GM20000 (cell line): ENCODE measurements around the gene GRK2.
A peak's percentile ranks its signal among the peaks of the same experiment; 100 is the strongest.
"Not testable (repeated sequence)": the region's sequence is repeated elsewhere in the genome, so short reads cannot be mapped to it uniquely, and the experiment has no call there.

ENCODE experiments used
- DNase-seq: peaks from one replicate; pipeline ENCODE4 v3.0.0; 2012; ENCODE audit warnings: low spot score
- TF ChIP-seq, protein P1 (sequence below): IDR thresholded peaks from 2 replicates; pipeline ENCODE4 v1.5.1; 2012; ENCODE audit warnings: mild to moderate bottlenecking, control low read depth; ENCODE audit errors: extremely low read depth, missing control alignments

GRK2 gene

GRCh38 chr11:67316882-67317204, 50.6 kb downstream of the GRK2 start:
- DNase-seq, result no peak
- TF ChIP-seq, protein P1, sequence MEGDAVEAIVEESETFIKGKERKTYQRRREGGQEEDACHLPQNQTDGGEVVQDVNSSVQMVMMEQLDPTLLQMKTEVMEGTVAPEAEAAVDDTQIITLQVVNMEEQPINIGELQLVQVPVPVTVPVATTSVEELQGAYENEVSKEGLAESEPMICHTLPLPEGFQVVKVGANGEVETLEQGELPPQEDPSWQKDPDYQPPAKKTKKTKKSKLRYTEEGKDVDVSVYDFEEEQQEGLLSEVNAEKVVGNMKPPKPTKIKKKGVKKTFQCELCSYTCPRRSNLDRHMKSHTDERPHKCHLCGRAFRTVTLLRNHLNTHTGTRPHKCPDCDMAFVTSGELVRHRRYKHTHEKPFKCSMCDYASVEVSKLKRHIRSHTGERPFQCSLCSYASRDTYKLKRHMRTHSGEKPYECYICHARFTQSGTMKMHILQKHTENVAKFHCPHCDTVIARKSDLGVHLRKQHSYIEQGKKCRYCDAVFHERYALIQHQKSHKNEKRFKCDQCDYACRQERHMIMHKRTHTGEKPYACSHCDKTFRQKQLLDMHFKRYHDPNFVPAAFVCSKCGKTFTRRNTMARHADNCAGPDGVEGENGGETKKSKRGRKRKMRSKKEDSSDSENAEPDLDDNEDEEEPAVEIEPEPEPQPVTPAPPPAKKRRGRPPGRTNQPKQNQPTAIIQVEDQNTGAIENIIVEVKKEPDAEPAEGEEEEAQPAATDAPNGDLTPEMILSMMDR, result no peak

GRCh38 chr11:67317205-67317887, 51.1 kb downstream of the GRK2 start:
- TF ChIP-seq, protein P1, result peak; percentile 91
- DNase-seq, result peak; percentile 100

DNA sequence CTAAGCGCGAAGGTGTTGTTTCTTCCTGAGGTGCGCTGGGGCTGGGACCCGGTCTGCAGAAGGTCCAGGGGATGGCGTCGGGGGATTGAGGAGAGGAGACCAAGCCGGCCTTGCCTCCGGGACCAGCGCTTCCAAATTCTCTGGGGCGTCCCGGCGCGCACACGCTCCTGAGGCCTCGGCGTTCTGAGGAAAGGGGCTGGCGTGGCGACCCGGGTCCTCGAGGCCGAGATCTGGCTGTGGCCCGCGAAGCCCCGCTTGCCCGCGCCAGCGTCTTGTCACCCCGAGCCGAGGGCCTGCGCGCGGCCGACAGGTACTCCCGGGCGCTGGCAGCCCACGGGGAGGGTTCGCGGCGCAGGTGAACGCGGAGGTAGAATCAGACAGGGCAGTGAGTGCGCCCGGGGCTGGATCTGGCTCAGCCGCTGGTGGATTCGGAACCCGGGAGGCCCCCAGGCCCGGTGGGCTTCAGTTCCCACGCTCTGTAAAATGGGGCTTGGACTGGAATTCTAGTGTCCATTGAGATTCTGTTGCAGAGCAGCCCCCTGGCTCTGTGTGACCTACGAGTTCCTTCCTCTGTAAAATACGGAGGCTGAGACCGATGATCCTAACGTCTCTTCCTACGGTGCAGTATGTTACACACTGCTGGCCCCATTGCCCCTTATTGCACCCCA, 51.7 kb downstream of the GRK2 start:
- TF ChIP-seq, protein P1, result no peak
- no peak for DNase-seq

DNA sequence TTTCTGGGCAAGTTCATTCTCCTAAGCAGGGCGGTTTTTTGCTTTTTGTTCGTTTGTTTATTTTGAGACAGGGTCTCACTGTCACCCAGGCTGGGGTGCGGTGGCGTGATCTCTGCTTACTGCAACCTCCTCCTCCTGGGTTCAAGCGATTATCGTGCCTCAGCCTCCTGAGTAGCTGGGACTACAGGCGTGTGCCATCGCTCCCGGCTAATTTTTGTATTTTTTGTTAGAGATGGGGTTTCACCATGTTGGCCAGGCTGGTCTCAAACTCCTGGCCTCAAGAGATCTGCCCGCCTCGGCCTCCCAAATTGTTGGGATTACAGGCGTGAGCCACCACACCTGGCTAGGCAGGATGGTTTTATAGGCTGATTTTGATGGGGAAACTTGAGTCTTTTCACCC, 52.6 kb downstream of the GRK2 start:
- not testable (repeated sequence) for DNase-seq

- no peak for DNase-seq
- TF ChIP-seq, protein P1, result no peak
These were observed 53.7 kb downstream of the GRK2 start for GRCh38 chr11:67320011-67320410.

DNA sequence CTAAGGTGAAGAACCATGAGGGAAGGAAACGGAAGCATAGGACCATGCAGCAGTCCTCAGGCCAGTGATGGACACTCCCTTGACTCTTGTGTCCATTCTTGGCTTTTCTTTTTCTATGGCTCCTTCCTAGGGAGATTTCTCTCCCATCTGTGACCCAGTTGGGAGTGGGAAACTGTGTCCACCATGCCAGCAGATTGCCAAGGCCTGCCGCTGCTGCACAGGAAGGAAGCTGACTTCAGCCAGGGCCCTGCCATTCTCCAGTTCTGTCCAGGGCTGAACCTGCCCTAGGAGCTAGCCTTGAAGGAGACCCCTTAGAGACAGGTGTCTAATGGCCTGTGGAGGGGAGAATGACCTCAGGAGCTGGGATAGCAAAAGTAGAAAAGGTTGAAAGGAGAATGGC, 54.4 kb downstream of the GRK2 start:
- TF ChIP-seq, protein P1, result no peak
- DNase-seq, result no peak

- DNase-seq, result no peak
- TF ChIP-seq, protein P1, result no peak
These were observed 55.1 kb downstream of the GRK2 start for GRCh38 chr11:67321313-67321871.

- TF ChIP-seq, protein P1, result no peak
- no peak for DNase-seq
These were observed 55.8 kb downstream of the GRK2 start for GRCh38 chr11:67322049-67322448.
